Heart left ventricle (tissue), 16 donors: ENCODE data around the gene ACVRL1. TPM values are rescaled to one million over a fixed set of nuclear protein-coding genes. Genes with fewer than 3 reads are reported as not detected.
"Not testable (repeated sequence)": the region's sequence is repeated elsewhere in the genome, so short reads cannot be mapped to it uniquely, and the experiment has no call there.

Experiments used
- ATAC-seq, 4 donors: fragments of 200-7000 bp; cut with Tn5 transposase; one replicate each; pipeline ENCODE4 v1.9.1; 2020 to 2022; ENCODE audit warnings: moderate library complexity in 4 of 4, mild to moderate bottlenecking in 3 of 4, moderate number of reproducible peaks in 1 of 4
- DNase-seq, 5 donors: peaks; one replicate each; pipeline ENCODE4 v3.0.0-alpha.2; 2020
- H3K27ac ChIP-seq, 12 donors: fragments of 200-600 bp; sonication (generic) in 4 of 12; one replicate each; pipeline versions ENCODE4 v1.5.0 to v1.8.0; 2016 to 2022; ENCODE audit warnings: mild to moderate bottlenecking in 2 of 12
- H3K27me3 ChIP-seq, 9 donors: fragments of 200-600 bp; sonication (generic) in 2 of 9; one replicate each; pipeline versions ENCODE4 v1.5.1 to v1.8.0; 2016 to 2022; ENCODE audit warnings: mild to moderate bottlenecking in 3 of 9
- H3K36me3 ChIP-seq, 9 donors: fragments of 200-600 bp; sonication (generic) in 2 of 9; one replicate each; pipeline versions ENCODE4 v1.5.0 to v1.8.0; 2018 to 2022; ENCODE audit warnings: mild to moderate bottlenecking in 2 of 9
- H3K4me1 ChIP-seq, 12 donors: fragments of 200-600 bp; sonication (generic) in 4 of 12; one replicate each; pipeline versions ENCODE4 v1.5.0 to v1.8.0; 2016 to 2022; ENCODE audit warnings: mild to moderate bottlenecking in 3 of 12
- H3K4me3 ChIP-seq, 12 donors: fragments of 200-600 bp; sonication (generic) in 4 of 12; one replicate each; pipeline versions ENCODE4 v1.5.0 to v1.8.0; 2017 to 2022; ENCODE audit warnings: mild to moderate bottlenecking in 9 of 12, moderate library complexity in 4 of 12
- H3K9me3 ChIP-seq, 12 donors: fragments of 200-600 bp; sonication (generic) in 4 of 12; one replicate each; pipeline versions ENCODE4 v1.5.0 to v1.8.0; 2016 to 2022; ENCODE audit warnings: mild to moderate bottlenecking in 1 of 12
- POLR2A ChIP-seq, 2 donors: fragments of 450-650 bp; IDR thresholded peaks; one replicate each; pipeline ENCODE4 v1.6.1; 2017; ENCODE audit warnings: antibody characterized with exemption in 2 of 2, mild to moderate bottlenecking in 2 of 2, moderate library complexity in 2 of 2
- WGBS, 4 donors: extraction: QIAGEN DNeasy Blood & Tissue Kit in 2 of 4; methylation state at CpG; one replicate each; pipeline versions ENCODE4 v1.1.5 to v1.1.7; 2013 to 2018; 5-methylcytosine and 5-hydroxymethylcytosine counted together
- intact Hi-C, 10 donors: fragments of 100-400 bp; cut with DNase I; formaldehyde crosslinking; loops; one replicate each; pipeline versions ENCODE4 v1.11.1 to v1.14.2; 2022
- polyA plus RNA-seq, 2 donors: library from polyadenylated mRNA; stranded (reverse); fragments of 200-250 nt; gene quantifications; one replicate each; pipeline ENCODE4 v1.2.3, GENCODE V29; 2013
- total RNA-seq, 9 donors: library from RNA; depleted of rRNA in 2 of 9; stranded (reverse); fragments of >200 nt in 2 of 9; fragmentation: NEBNext Ultra II Directional in 3 of 9; extraction: Animal tissue kit (Norgen Biotek cat#: 25700) in 3 of 9; gene quantifications; one replicate each; pipeline versions ENCODE4 v1.1.0 to v1.2.4, GENCODE V29; 2016 to 2023
- TF ChIP-seq, protein P1 (sequence below), 12 donors: fragments of 200-600 bp; sonication (generic) in 4 of 12; IDR thresholded peaks; one replicate each; pipeline versions ENCODE4 v1.5.0 to v1.8.0; 2018 to 2022; ENCODE audit warnings: antibody characterized with exemption in 12 of 12, mild to moderate bottlenecking in 5 of 12
- donor health status: ischemic (EF 13 %, LVEDD 7.1; RV severe dilation, severe dysfunction).
- donor health status: healthy with polysubstance abuse.
- donor health status: DM: no; HTN: yes; CAD: no.
- donor health status: DM: no; HTN: no; CAD: no.
- donor health status: ischemic (EF 25% LVEDD 6.9; RV normal size, moderate dysfunction).
- donor health status: ischemic (EF 25% LVEDD 5.7; RV mildly dilated, moderate dysfunction).
- donor health status: healthy.
- donor health status: DM: yes; HTN: yes; CAD: no.
- donor health status: ischemic (EF 35%, LVEDD 5.7; RV mildly dilated, moderate dysfunction).
- donor health status: nonischemic (EF 11% LVEDD 7.7; RV severe dilation, severe dysfunction).
- donor health status: DM: yes; HTN: yes; CAD: no.
- donor health status: PGD.
- donor health status: ischemic (EF 29% LVEDD 5.4; RV normal size, mild dysfunction).
- donor health status: nonischemic (EF 23%, LVEDD 6.1; RV moderate dilation, normal function).

The ACVRL1 gene
- total and polyA plus RNA-seq, 11 donors: 20.5 to 116 (median 33.4) TPM

DNA sequence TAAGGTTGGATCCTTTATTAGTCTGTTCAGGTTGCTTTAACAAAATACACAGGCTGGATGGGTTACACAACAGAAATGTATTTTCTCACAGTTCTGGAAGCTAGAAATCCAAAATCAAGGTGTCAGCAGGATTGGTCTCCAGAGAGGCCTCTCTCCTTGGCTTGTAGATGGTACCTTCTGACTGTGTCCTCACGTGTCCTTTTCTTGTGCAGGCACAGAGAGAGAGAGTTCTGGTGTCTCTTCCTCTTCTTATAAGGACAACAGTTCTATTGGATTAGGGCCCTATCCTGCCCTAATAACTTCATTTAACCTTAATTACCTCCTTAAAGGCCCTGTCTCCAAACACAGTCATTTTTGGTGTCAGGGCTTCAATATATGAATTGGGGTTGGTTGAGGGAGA is 24.0 kb upstream of the ACVRL1 start:
- Histone ChIP-seq H3K27ac (no peak overlapping the region), H3K4me1 (peaks cover 3 to 25% (median 12%) of the 10 kb centered on the region in 12 donors), H3K27me3 (no peaks in the 10 kb centered on the region), H3K4me3 (no peak overlapping the region), H3K9me3 (no peaks in the 10 kb centered on the region), H3K36me3 (no peaks in the 10 kb centered on the region)
- ATAC-seq (no peak), DNase-seq (no peak)
- intact Hi-C loops: no loop called here
- TF ChIP-seq, protein P1, sequence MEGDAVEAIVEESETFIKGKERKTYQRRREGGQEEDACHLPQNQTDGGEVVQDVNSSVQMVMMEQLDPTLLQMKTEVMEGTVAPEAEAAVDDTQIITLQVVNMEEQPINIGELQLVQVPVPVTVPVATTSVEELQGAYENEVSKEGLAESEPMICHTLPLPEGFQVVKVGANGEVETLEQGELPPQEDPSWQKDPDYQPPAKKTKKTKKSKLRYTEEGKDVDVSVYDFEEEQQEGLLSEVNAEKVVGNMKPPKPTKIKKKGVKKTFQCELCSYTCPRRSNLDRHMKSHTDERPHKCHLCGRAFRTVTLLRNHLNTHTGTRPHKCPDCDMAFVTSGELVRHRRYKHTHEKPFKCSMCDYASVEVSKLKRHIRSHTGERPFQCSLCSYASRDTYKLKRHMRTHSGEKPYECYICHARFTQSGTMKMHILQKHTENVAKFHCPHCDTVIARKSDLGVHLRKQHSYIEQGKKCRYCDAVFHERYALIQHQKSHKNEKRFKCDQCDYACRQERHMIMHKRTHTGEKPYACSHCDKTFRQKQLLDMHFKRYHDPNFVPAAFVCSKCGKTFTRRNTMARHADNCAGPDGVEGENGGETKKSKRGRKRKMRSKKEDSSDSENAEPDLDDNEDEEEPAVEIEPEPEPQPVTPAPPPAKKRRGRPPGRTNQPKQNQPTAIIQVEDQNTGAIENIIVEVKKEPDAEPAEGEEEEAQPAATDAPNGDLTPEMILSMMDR (IDR thresholded peaks at IDR 0.05): no peak
- TF ChIP-seq POLR2A (IDR thresholded peaks at IDR 0.05): no peak
- WGBS, 4 donors: 77 to 88% (median 85%) methylated on average over 1 of the region's 1 CpG

DNA sequence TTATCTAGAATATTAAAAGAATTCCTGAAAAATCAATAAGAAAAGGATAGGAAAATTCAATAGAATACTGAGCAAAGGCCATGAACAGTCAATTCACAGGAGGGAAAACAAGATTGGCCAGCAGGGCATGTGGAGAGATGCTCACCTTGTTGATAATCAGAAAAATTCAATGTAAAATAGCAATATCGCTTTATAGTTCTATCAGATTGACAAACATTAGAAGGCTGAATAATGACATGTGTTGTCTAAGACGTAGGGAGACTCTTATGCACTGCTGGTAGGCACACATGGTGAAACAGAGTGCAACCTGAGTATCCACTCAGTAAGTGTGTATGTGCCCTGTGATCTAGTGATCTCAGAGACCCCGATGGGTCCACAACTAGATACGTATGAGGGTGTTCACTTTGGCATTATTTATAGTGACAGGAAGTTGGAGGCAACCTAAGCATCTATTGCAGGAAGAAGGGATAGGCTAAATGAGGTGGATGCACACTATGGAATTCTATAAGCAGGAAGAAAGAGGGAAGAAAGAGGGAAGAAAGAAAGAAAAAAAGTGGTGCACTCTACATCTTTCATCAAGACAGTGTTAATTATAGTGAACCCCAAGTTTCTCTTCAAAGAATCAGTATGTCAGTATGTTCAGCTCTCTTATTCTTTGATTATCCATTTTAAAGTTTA is 23.2 kb upstream of the ACVRL1 start:
- TF ChIP-seq, protein P1 (IDR thresholded peaks at IDR 0.05): no peak
- no peak for TF ChIP-seq POLR2A (IDR thresholded peaks at IDR 0.05)
- no peak for ATAC-seq
- Histone ChIP-seq H3K36me3 (no peaks in the 10 kb centered on the region), H3K4me1 (peaks cover 3 to 25% (median 12%) of the 10 kb centered on the region in 12 donors), H3K27ac (no peak overlapping the region), H3K4me3 (no peak overlapping the region), H3K27me3 (no peaks in the 10 kb centered on the region), H3K9me3 (no peaks in the 10 kb centered on the region)
- intact Hi-C loops: no loop called here
- 72 to 81% (median 76%) methylated on average over 4 of the region's 4 CpGs for WGBS, 4 donors
- DNase-seq: no peak

DNA sequence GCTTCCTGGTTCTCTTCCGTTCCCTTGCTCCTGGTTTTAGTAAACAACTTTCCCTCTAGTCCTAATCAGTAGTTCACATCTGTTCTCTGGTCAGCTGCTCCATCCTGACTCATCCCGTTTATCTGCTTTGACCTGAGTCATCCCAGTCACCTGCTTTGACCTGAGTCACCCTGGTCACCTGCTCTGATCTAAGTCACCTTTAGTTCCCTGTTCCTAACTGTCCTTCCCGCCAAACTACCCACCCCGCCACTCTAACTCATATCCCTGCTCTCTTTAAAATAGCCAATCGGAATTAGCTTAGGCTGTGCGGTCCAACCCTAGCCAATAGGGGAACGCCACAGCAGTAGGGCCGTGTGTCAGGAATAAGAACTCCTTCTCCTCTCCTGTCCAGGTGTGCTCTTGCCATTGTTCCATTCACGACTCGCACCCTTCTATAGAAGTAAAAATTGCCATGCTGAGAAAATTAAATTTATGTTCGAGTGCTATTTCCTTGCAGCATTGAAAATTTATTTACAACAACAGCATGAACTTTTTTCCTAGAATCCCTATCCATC is 22.6 kb upstream of the ACVRL1 start:
- Histone ChIP-seq H3K27me3 (no peaks in the 10 kb centered on the region), H3K9me3 (no peaks in the 10 kb centered on the region), H3K4me3 (no peak overlapping the region), H3K27ac (peak overlapping the region in 2 of 12 donors; percentile 70 to 77), H3K4me1 (peaks cover 3 to 25% (median 12%) of the 10 kb centered on the region in 12 donors), H3K36me3 (no peaks in the 10 kb centered on the region)
- intact Hi-C loops: no loop called here
- ATAC-seq (no peak), DNase-seq (no peak)
- 83 to 90% (median 88%) methylated on average over 11 of the region's 11 CpGs for WGBS, 4 donors
- TF ChIP-seq, protein P1 (IDR thresholded peaks at IDR 0.05): no peak
- no peak for TF ChIP-seq POLR2A (IDR thresholded peaks at IDR 0.05)

DNA sequence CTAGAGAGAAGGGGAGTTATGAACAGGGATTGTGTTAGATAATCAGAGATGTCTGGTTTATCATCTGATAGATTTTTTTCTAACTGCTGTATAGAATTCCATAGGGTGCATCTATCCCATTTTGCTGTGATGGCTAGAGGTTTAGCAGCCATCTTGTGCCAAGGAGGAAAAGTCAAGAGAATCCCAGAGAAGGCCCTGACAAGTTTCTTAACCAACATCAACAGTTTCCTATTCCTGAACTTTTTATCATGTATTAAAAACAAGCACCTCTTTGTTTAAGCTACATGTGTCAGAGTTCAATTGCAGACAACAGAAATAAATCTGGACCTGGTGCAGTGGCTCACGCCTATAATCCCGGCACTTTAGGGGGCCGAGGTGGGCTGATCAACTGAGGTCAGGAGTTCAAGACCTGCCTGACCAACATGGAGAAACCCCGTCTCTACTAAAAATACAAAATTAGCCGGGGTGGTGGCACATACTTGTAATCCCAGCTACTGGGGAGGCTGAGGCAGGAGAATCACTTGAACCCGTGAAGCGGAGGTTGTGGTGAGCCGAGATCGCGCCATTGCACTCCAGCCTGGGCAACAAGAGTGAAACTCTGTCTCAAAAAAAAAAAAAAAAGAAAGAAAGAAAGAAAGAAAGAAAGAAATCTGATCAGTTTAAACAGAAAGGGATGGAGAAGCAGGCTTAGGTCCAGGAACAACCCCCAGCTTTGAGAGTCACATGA is 21.8 kb upstream of the ACVRL1 start:
- H3K36me3 ChIP-seq, ATAC-seq, H3K9me3 ChIP-seq, H3K27me3 ChIP-seq, intact Hi-C loops: not testable (repeated sequence)
- Histone ChIP-seq H3K4me1 (peaks cover 3 to 25% (median 12%) of the 10 kb centered on the region in 12 donors), H3K4me3 (peak overlapping the region in 3 of 12 donors; percentile 13 to 30 (median 16)), H3K27ac (peak overlapping the region in 10 of 12 donors; percentile 58 to 80 (median 70))
- 65 to 71% (median 68%) methylated on average over 10 of the region's 10 CpGs for WGBS, 4 donors
- peak in 2 of 5 donors; percentile 21 to 23 for DNase-seq
